Ishikawa (cell line): ENCODE measurements around the gene GNG4.

ENCODE experiments used
- EGR1 ChIP-seq: IDR thresholded peaks from 2 replicates; pipeline ENCODE4 v1.6.1; 2012
- EP300 ChIP-seq: IDR thresholded peaks from 2 replicates; pipeline ENCODE4 v1.6.1; 2012; ENCODE audit warnings: borderline replicate concordance
- FOXM1 ChIP-seq: IDR thresholded peaks from 2 replicates; pipeline ENCODE4 v1.6.1; 2012; ENCODE audit warnings: low read depth, borderline replicate concordance

DNA sequence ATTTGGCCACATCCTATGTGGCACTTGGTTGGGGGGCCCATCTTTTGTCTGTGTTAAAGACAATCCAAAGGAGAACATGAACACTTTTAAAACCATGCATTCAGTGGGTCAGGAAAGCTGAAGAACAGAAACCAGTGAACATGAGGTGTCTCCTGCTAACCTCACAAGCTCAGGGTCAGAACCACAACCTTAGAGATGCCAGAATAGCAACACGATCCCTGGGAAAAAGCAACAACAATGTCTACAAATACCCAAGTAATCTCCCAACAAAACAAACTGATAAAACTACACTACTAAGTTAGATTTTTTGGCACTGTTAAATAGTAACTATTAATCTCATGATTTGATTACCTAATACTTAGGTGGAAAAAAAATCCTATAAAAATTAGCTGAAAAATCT lies 34.1 kb upstream of the GNG4 start:
- TF ChIP-seq EGR1, result no peak
- TF ChIP-seq FOXM1, result no peak
- TF ChIP-seq EP300, result no peak
